B cell (primary cell): Measurements from ENCODE around the gene TMEM19. TPM values are rescaled to one million over a fixed set of nuclear protein-coding genes. Genes with fewer than 3 reads are reported as not detected.

Experiments used
- ATAC-seq: fragments of 200-7000 bp; cut with Tn5 transposase; one replicate; pipeline ENCODE4 v1.10.0; 2021; ENCODE audit warnings: low read depth, mild to moderate bottlenecking, moderate number of reproducible peaks, moderate library complexity
- CTCF ChIA-PET: fragments of 350-600 bp; sonication (Branson Sonifier 250); formaldehyde crosslinking; loops from one replicate; lab custom pipeline; 2021; ENCODE audit warnings: antibody characterized with exemption, inconsistent platforms; lab: Charles Lee
- POLR2A ChIA-PET: fragments of 350-600 bp; sonication (Branson Sonifier 250); formaldehyde crosslinking; loops from one replicate; lab custom pipeline; 2021; ENCODE audit warnings: antibody characterized with exemption; lab: Charles Lee
- DNase-seq: peaks from one replicate; pipeline ENCODE4 v3.0.0; 2013
- H2AFZ ChIP-seq: 2 replicates; pipeline ENCODE4 v1.6.1; 2012; ENCODE audit warnings: mild to moderate bottlenecking, low read depth, low read length; ENCODE audit not compliant: insufficient read depth, poor library complexity, severe bottlenecking
- H3K27ac ChIP-seq, 2 donors: 1 replicate in 1 of 2; 2 replicates in 1 of 2; pipeline ENCODE4 v1.5.1; 2012 to 2013; ENCODE audit warnings: low read length in 2 of 2, mild to moderate bottlenecking in 2 of 2, moderate library complexity in 1 of 2
- H3K27me3 ChIP-seq, 4 experiments: fragments of 200-600 bp in 1 of 4; sonication (generic) in 1 of 4; replicated peaks in 1 of 4; 1 replicate in 2 of 4; 2 replicates in 2 of 4; pipeline versions ENCODE4 v1.6.1 to v1.7.0; 2013 to 2016; ENCODE audit warnings: low read length in 3 of 4, mild to moderate bottlenecking in 2 of 4, mixed read lengths in 1 of 4, moderate library complexity in 1 of 4; ENCODE audit not compliant: insufficient read depth in 4 of 4, control insufficient read depth in 3 of 4; ENCODE audit errors: control extremely low read depth in 1 of 4
- H3K36me3 ChIP-seq, 2 experiments: replicated peaks in 1 of 2; 1 replicate in 1 of 2; 2 replicates in 1 of 2; pipeline versions ENCODE4 v1.6.1 to v1.7.1; 2013; ENCODE audit warnings: low read length in 1 of 2; ENCODE audit not compliant: insufficient read depth in 2 of 2, control insufficient read depth in 1 of 2; ENCODE audit errors: control extremely low read depth in 1 of 2, extremely low read depth in 1 of 2
- H3K4me1 ChIP-seq, 2 donors: fragments of 200-600 bp in 1 of 2; sonication (generic) in 1 of 2; 1 replicate in 1 of 2; 2 replicates in 1 of 2; pipeline versions ENCODE4 v1.5.1 to v1.6.1; 2013 to 2017; ENCODE audit warnings: low read length in 2 of 2; ENCODE audit not compliant: control insufficient read depth in 2 of 2, insufficient read depth in 2 of 2
- H3K4me2 ChIP-seq: replicated peaks from 2 replicates; pipeline ENCODE3; 2012; ENCODE audit warnings: mild to moderate bottlenecking, low read depth, low read length; ENCODE audit not compliant: poor library complexity, severe bottlenecking
- H3K4me3 ChIP-seq, 5 experiments: fragments of 200-600 bp in 1 of 5; sonication (generic) in 1 of 5; 1 replicate in 3 of 5; 2 replicates in 2 of 5; pipeline versions ENCODE4 v1.5.1 to v1.7.0; 2011 to 2016; ENCODE audit warnings: low read length in 4 of 5, mild to moderate bottlenecking in 4 of 5, low read depth in 2 of 5, control low read depth in 1 of 5, moderate library complexity in 1 of 5; ENCODE audit not compliant: insufficient read depth in 1 of 5; ENCODE audit errors: control extremely low read depth in 1 of 5, extremely low read depth in 1 of 5
- H3K79me2 ChIP-seq: fragments of 200-600 bp; sonication (generic); one replicate; pipeline ENCODE4 v1.6.0; 2016; ENCODE audit warnings: low read length; ENCODE audit not compliant: control insufficient read depth, insufficient read depth
- H3K9ac ChIP-seq: fragments of 200-600 bp; sonication (generic); 2 replicates; pipeline ENCODE4 v1.6.1; 2017; ENCODE audit warnings: mild to moderate bottlenecking, low read length, moderate library complexity
- H3K9me3 ChIP-seq, 3 donors: one replicate each; pipeline versions ENCODE4 v1.6.1 to v1.7.1; 2013; ENCODE audit warnings: low read length in 2 of 3; ENCODE audit not compliant: control insufficient read depth in 2 of 3, insufficient read depth in 1 of 3; ENCODE audit errors: control extremely low read depth in 1 of 3
- H4K20me1 ChIP-seq: 2 replicates; pipeline ENCODE4 v1.6.0; 2012; ENCODE audit warnings: mild to moderate bottlenecking, low read length; ENCODE audit not compliant: insufficient read depth, control insufficient read depth, poor library complexity, severe bottlenecking
- H3K27ac Mint-ChIP-seq: one replicate; pipeline ENCODE4 v1.8.0; 2021; ENCODE audit warnings: mixed read lengths
- H3K27me3 Mint-ChIP-seq: one replicate; pipeline ENCODE4 v1.8.0; 2021; ENCODE audit warnings: mixed read lengths
- H3K4me1 Mint-ChIP-seq: one replicate; pipeline ENCODE4 v1.8.0; 2021; ENCODE audit warnings: mixed read lengths
- H3K4me3 Mint-ChIP-seq: one replicate; pipeline ENCODE4 v1.8.0; 2021; ENCODE audit warnings: mixed read lengths
- H3K9me3 Mint-ChIP-seq: one replicate; pipeline ENCODE4 v1.8.0; 2022; ENCODE audit warnings: mixed read lengths; ENCODE audit not compliant: insufficient read depth
- CTCF ChIP-seq: fragments of 200-600 bp; IDR thresholded peaks from one replicate; pipeline ENCODE4 v1.8.0; 2022; ENCODE audit warnings: antibody characterized with exemption, mild to moderate bottlenecking
- EZH2 ChIP-seq: IDR thresholded peaks from 2 replicates; pipeline ENCODE4 v1.6.1; 2012; ENCODE audit warnings: borderline replicate concordance, low read depth, mild to moderate bottlenecking, moderate library complexity, low read length; ENCODE audit not compliant: insufficient read depth, poor library complexity, severe bottlenecking
- WGBS: methylation state at CpG from one replicate; pipeline ENCODE4 v1.1.5; 2013; ENCODE audit warnings: missing lambda C conversion rate; ENCODE audit not compliant: insufficient coverage; 5-methylcytosine and 5-hydroxymethylcytosine counted together
- intact Hi-C: fragments of 100-400 bp; cut with micrococcal nuclease; formaldehyde crosslinking; loops from one replicate; pipeline ENCODE4 v1.10.0; 2022
- polyA plus RNA-seq: library from polyadenylated mRNA; depleted of rRNA; stranded (reverse); fragments of >200 nt; gene quantifications from 2 replicates; pipeline ENCODE4 v1.2.3, GENCODE V29; 2012
- total RNA-seq, 2 donors: library from RNA; stranded (reverse); fragments of 120-200 nt in 1 of 2; gene quantifications; 1 replicate in 1 of 2; 2 replicates in 1 of 2; pipeline versions ENCODE4 v1.2.3 to v1.2.4, GENCODE V29; 2013 to 2022

The TMEM19 gene
- total and polyA plus RNA-seq, 2 donors (not counting 1 experiment from before 2014, with no cell fraction given) = 39.4 to 53.6 TPM

- TF ChIP-seq EZH2 (no peak), CTCF (no peak)
- peaks cover 15 to 82% of the 10 kb centered on the region in 2 experiments for H3K36me3 ChIP-seq
- H3K27me3 ChIP-seq = no peaks in the 10 kb centered on the region
- H2AFZ ChIP-seq = no peak overlapping the region
- ATAC-seq (no peak), DNase-seq (peak; percentile 22)
- WGBS = no CpG with 5 or more reads among the region's 2 CpGs
- Mint-ChIP-seq H3K27me3 (no peaks in the 10 kb centered on the region), H3K9me3 (no peaks in the 10 kb centered on the region), H3K4me1 (peaks cover 4% of the 10 kb centered on the region), H3K27ac (peak overlapping the region; percentile 50), H3K4me3 (no peak overlapping the region)
- H3K27ac ChIP-seq = peak overlapping the region in 1 of 2 donors; percentile 17
- peaks cover 7% of the 10 kb centered on the region for H4K20me1 ChIP-seq
- CTCF ChIA-PET = interaction anchor here (0.9 to 1.7 kb wide), 4 partner anchors 24 to 108 kb away, joined by 3 to 19 read pairs (median 5); partner anchors contain the start of genes THAP2 and ZFC3H1
- no peaks in the 10 kb centered on the region for H3K4me1 ChIP-seq
- H3K9me3 ChIP-seq = no peaks in the 10 kb centered on the region
- POLR2A ChIA-PET = no interaction called here
- peaks cover 13% of the 10 kb centered on the region for H3K79me2 ChIP-seq
- H3K9ac ChIP-seq = no peak overlapping the region
- intact Hi-C loops = no loop called here
- no peak overlapping the region for H3K4me2 ChIP-seq
- H3K4me3 ChIP-seq = no peak overlapping the region
These were observed 46.5 kb upstream of the TMEM19 start for GRCh38 chr12:71639341-71639760.

- ChIA-PET CTCF (interaction anchor here (0.8 to 1.1 kb wide), 5 partner anchors 10 to 109 kb away, joined by 3 to 5 read pairs (median 4); partner anchors contain the start of genes THAP2 and ZFC3H1), POLR2A (no interaction called here)
- no peak for TF ChIP-seq EZH2
- no peak for TF ChIP-seq CTCF
- Histone ChIP-seq H4K20me1 (peaks cover 1% of the 10 kb centered on the region), H3K9me3 (no peaks in the 10 kb centered on the region), H3K27ac (peak overlapping the region in 1 of 2 donors; percentile 28), H2AFZ (no peak overlapping the region), H3K79me2 (peaks cover 18% of the 10 kb centered on the region), H3K4me3 (no peak overlapping the region), H3K4me1 (no peaks in the 10 kb centered on the region), H3K4me2 (no peak overlapping the region), H3K27me3 (no peaks in the 10 kb centered on the region), H3K36me3 (peaks cover 16 to 81% of the 10 kb centered on the region in 2 experiments), H3K9ac (no peak overlapping the region)
- no CpG with 5 or more reads among the region's 2 CpGs for WGBS
- intact Hi-C loops = no loop called here
- ATAC-seq (no peak), DNase-seq (no peak)
- Mint-ChIP-seq H3K27ac (no peak overlapping the region), H3K27me3 (no peaks in the 10 kb centered on the region), H3K4me1 (peaks cover 7% of the 10 kb centered on the region), H3K4me3 (no peak overlapping the region), H3K9me3 (no peaks in the 10 kb centered on the region)
These were observed 45.6 kb upstream of the TMEM19 start for GRCh38 chr12:71640316-71640715.
